Measurements from ENCODE around the gene GALNTL6.
"Not testable (repeated sequence)": the region's sequence is repeated elsewhere in the genome, so short reads cannot be mapped to it uniquely, and the experiment has no call there.

DNA sequence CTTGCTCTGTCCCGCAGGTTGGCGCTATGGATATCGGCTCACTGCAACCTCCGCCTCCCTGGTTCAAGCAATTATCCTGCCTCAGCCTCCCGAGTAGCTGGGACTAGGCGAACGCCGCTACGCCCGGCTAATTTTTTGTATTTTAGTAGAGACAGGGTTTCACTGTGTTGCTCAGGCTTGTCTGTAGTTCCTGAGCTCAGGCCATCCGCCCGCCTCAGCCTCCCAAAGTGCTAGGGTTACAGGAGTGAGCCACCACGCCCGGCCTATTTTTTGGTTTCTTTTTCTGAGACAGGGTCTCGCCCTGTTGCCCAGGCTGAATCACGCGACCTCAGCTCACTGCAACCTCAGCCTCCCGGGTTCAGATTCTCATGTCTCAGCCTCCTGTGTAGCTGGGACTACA is 984.1 kb downstream of the GALNTL6 start:
- not testable (repeated sequence) for TF ChIP-seq POLR2A, TAF1, POLR2AphosphoS5 (IDR thresholded peaks at IDR 0.05; ENCODE audit: low read depth, low read length)
